Measurements from ENCODE around the gene UBE2O.

UBE2O gene

GRCh38 chr17:76439314-76439928 is 13.5 kb downstream of the UBE2O start:
- DNase-seq (ENCODE audit: low read depth): no peak

- DNase-seq (ENCODE audit: low read depth): no peak
Measured at GRCh38 chr17:76438906-76439305, 14.0 kb downstream of the UBE2O start.

GRCh38 chr17:76437467-76438402 is 15.2 kb downstream of the UBE2O start:
- no peak for DNase-seq (ENCODE audit: low read depth)

DNA sequence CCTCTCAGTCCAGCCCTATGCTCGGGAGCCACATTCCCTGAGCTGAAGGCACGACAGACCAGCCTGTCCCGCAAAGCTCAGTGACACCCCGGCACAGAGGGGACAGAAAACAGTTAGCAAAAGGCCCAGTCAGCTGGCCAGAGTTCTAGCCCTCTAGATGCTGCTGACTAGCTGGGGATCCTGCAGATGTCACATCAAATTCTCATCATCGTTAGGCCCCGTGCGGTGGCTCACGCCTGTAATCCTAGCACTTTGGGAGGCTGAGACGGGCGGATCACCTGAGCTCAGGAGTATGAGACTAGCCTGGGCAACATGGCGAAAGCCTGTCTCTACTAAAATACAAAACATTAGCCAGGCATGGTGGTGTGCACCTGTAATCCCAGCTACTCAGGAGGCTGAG is 17.2 kb downstream of the UBE2O start:
- DNase-seq (ENCODE audit: low read depth): no peak

GRCh38 chr17:76434870-76435269 is 18.1 kb downstream of the UBE2O start:
- DNase-seq (ENCODE audit: low read depth): no peak

DNA sequence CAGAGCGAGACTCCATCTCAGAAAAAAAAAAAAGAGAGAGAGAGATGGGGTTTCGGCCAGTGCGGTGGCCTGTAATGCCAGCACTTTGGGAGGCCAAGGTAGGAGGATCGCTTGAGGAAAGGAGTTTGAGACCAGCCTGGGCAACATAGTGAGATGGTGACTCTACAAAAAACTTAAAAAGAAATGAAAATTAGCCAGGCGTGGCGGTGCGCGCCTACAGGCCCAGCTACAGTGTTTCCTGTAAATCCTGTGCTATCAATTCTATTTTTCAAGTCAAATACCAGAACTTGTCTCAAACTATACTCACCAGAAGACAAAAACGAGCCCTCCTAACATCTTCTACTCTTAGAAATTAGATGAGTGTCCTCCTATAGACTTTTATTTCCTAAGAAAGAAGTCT is 19.3 kb downstream of the UBE2O start:
- no peak for DNase-seq (ENCODE audit: low read depth)

DNA sequence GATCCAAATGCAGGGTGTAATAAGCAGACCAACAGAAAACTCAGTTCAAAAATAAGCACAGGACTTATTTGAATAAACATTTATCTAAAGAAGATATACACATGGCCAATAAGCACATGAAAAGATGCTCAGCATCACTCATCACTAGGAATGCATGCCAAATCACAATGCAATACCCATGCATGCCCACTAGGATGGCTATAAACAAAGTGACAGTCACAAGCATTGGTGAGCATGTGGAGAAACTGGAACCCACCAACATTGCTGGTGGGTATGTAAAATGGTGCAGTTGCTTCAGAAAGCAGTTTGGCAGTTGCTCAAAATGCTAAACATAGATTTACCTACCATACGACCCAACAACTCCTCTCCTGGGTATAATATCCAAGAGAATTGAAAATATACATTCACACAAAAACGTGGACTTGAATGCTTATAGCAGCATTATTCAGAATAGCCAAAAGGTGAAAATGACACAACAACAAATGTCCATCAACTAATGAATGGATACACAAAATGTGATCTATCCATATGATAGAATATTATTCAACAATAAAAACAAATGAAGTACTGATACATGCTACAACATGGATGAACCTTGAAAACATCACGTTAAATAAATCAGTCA is 20.1 kb downstream of the UBE2O start:
- DNase-seq (ENCODE audit: low read depth): no peak

DNA sequence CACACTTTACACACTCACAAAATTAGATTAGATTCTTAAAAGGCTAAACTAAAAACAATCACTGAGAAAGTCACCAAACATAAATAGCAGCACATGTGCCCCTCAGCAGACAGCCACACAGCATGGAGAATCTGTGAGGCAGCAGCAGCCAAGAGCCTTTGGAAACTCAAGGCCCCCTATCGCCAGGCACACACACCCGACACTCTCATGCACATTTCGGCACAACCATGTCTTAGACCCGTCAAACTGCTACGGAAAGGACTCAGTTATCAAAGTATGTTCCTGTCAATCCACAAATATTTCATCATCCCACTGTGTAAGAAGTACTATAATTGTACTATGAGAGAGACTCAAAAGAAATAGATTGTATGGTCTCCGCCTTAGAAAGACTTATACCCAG is 20.9 kb downstream of the UBE2O start:
- no peak for DNase-seq (ENCODE audit: low read depth)

- no peak for DNase-seq (ENCODE audit: low read depth)
Measured at GRCh38 chr17:76431509-76431908, 21.4 kb downstream of the UBE2O start.

DNA sequence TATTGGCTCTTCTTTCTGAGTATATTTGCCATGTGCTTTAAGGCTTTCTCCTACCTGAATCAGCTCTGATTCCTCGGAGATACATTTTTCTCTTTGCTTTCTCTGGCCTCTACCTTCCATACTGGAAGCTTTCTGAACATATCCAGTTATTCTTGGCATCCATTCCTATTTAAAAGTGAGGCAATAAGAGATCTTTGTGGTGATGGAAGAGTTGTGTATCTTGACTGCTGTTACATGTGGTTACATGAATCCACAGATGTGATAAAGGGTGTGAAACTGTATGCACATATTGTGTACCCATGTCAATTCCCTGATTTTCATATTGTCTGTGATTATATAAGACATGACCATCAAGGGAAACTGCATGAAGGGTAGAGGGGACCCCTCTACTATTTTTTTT is 24.4 kb downstream of the UBE2O start:
- DNase-seq (ENCODE audit: low read depth): no peak

- no peak for DNase-seq (ENCODE audit: low read depth)
Measured at GRCh38 chr17:76427501-76428231, 25.3 kb downstream of the UBE2O start.

GRCh38 chr17:76426853-76427252 is 26.1 kb downstream of the UBE2O start:
- no peak for DNase-seq (ENCODE audit: low read depth)

DNA sequence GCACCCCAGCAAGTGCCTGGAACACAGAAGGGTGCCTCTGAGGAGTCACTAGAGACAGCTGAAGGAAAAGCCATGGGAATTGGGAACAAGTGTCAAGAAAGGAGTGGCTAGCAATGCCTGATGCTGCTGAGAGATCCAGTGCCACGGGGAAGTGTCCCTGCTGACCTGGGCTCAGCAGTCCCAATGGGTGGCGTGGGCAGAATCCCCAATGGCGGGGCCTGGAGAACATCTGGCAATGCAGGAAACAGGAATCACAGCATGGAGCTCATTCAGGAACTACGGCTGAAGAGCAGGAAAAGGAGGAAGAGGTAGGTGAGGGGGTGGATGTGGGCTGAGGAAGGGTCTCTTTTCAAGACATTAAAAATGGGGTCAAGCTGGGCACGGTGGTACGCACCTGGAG is 30.1 kb downstream of the UBE2O start:
- no peak for DNase-seq (ENCODE audit: low read depth)

DNA sequence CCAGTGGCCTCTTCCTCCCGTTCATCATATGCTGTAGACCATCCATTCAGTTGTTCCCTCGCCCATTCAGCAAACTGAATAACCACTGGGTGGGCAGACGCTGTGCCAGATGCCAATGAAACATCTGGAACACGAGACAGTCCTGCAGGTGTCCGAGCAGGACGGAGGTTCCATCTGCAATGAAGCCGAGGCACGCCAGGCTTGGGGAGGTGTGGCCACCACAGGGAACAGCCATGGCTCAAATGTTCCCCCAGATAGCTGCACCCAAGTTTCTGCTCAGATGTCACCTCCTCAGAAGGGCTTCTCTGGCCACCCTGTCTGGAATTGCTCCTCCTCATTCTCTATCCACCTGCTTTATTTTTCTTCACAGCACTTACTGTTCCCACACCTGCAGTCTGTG is 30.5 kb downstream of the UBE2O start:
- DNase-seq (ENCODE audit: low read depth): no peak

DNA sequence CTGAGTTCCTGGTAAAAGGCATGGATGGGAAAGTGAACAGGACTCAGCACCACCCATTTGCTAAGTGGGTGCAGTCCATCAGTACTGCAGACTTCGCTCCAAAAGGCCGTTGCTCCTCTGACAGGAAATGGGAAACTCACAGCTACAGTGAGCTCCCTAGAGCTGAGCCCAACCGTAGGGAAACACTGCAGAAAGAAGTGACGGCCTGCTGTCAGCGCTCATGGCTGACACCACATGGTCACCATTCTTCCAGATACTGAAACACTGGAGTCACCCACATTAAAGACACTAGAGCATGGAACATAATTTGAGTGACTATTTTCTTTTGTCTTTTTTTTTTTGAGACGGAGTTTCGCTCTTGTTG is 31.9 kb downstream of the UBE2O start:
- DNase-seq (ENCODE audit: low read depth): no peak

- DNase-seq (ENCODE audit: low read depth): no peak
Measured at GRCh38 chr17:76420356-76421043, 32.5 kb downstream of the UBE2O start.

GRCh38 chr17:76419576-76420260 is 33.2 kb downstream of the UBE2O start:
- DNase-seq (ENCODE audit: low read depth): no peak

- no peak for DNase-seq (ENCODE audit: low read depth)
Measured at GRCh38 chr17:76417499-76418143, 35.3 kb downstream of the UBE2O start.

GRCh38 chr17:76416899-76417298 is 36.1 kb downstream of the UBE2O start:
- DNase-seq (ENCODE audit: low read depth): no peak

DNA sequence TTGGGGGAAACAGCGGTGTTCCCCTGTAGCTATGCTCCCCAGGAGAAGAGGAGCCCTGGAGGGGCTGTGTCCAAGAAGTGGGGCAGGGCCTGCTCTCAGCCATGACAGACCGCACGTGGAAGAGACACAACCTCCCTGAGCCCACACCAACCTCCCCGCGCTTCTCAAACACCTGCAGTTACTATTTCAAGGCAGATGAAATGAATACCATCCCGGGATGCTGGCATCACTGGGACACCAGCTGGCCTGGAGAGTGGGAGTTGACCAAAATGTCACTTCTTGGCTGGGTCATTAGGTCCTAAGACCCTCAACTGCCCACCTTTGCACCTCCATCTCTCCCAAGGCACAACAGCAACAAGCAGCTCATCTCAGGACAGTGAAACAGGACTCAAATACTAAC is 36.5 kb downstream of the UBE2O start:
- DNase-seq (ENCODE audit: low read depth): no peak

- DNase-seq (ENCODE audit: low read depth): no peak
Measured at GRCh38 chr17:76415786-76416185, 37.2 kb downstream of the UBE2O start.
